H1 (cell line): Measurements from ENCODE around the gene DOCK6. TPM values are rescaled to one million over a fixed set of nuclear protein-coding genes. Genes with fewer than 3 reads are reported as not detected.

Experiments used
- BCL11A ChIP-seq, 2 experiments: IDR thresholded peaks; one replicate each; pipeline ENCODE4 v1.6.1; 2011; ENCODE audit warnings: low read depth in 2 of 2, low read length in 2 of 2, mild to moderate bottlenecking in 2 of 2
- EZH2 ChIP-seq: fragments of 200-600 bp; sonication (generic); IDR thresholded peaks from 2 replicates; pipeline ENCODE4 v1.7.1; 2012; ENCODE audit warnings: low read depth, mild to moderate bottlenecking, moderate library complexity, low read length, inconsistent platforms; ENCODE audit not compliant: severe bottlenecking
- GABPA ChIP-seq: IDR thresholded peaks from 2 replicates; pipeline ENCODE4 v1.6.1; 2011; ENCODE audit warnings: mild to moderate bottlenecking, low read length, moderate library complexity, borderline replicate concordance; ENCODE audit not compliant: insufficient read depth
- RBBP5 ChIP-seq: IDR thresholded peaks from 2 replicates; pipeline ENCODE4 v1.7.1; 2012; ENCODE audit warnings: low read depth, mild to moderate bottlenecking, inconsistent platforms, low read length, moderate library complexity, borderline replicate concordance
- YY1 ChIP-seq: IDR thresholded peaks from 2 replicates; pipeline ENCODE4 v1.6.1; 2011; ENCODE audit warnings: low read depth, mild to moderate bottlenecking, low read length
- polyA plus RNA-seq, 7 experiments: library from polyadenylated mRNA; depleted of rRNA in 3 of 7; stranded (reverse) in 5 of 7; unstranded in 2 of 7; fragments of >200 nt in 5 of 7; fragments of 200-250 nt in 2 of 7; gene quantifications; 1 replicate in 5 of 7; 2 replicates in 1 of 7; 4 replicates in 1 of 7; pipeline versions ENCODE4 v1.2.1 to v1.2.3, GENCODE V29; 2011 to 2013; ENCODE audit warnings: missing spikeins in 2 of 7, mixed read lengths in 2 of 7
- total RNA-seq: library from RNA; stranded (reverse); fragmentation: NEBNext Ultra II Directional; extraction: Animal tissue kit (Norgen Biotek cat#: 25700); gene quantifications from 2 replicates; pipeline ENCODE4 v1.2.1, GENCODE V29; 2021
- TF ChIP-seq, protein P1 (sequence below): fragments of 300-600 bp; sonication (generic); IDR thresholded peaks from 2 replicates; pipeline ENCODE4 v1.7.1; 2012; ENCODE audit warnings: low read length, moderate library complexity, mild to moderate bottlenecking, inconsistent platforms; ENCODE audit not compliant: insufficient replicate concordance

Gene DOCK6
- total and polyA plus RNA-seq, 2 of the 8 experiments (the other 6 are each of a cell fraction or from before 2014, with no cell fraction given) = 25.5 to 54.7 TPM

DNA sequence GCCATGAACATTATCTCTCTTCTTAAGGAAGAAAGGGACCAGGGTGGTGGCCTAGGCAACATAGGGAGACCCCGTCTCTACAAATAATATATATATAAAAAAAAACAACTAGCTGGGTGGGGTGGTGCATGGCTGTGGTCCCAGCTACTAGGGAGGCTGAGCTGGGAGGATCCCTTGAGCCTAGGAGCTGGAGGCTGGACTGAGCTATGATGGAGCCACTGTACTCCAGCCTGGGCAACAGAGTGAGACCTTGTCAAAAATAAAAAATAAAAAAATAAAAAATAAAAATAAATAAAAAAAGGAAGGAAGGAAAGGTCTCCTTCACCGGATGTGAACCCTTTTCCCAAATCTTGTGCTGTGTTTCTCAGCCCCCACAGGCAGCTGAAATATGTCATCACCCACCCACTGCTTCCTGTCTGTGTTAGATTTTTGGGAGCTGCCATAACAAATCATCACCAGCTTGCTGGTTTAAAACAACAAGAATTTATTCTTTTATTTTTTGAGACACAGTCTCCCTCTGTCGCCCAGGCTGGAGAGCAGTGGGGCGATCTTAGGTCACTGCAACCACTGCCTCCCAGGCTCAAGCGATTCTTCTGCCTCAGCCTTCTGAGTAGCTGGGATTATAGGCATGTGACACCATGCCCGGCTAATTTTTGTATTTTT lies 24.1 kb upstream of the DOCK6 start (continued):
- no peak for TF ChIP-seq GABPA
- TF ChIP-seq EZH2 = no peak
- TF ChIP-seq, protein P1, sequence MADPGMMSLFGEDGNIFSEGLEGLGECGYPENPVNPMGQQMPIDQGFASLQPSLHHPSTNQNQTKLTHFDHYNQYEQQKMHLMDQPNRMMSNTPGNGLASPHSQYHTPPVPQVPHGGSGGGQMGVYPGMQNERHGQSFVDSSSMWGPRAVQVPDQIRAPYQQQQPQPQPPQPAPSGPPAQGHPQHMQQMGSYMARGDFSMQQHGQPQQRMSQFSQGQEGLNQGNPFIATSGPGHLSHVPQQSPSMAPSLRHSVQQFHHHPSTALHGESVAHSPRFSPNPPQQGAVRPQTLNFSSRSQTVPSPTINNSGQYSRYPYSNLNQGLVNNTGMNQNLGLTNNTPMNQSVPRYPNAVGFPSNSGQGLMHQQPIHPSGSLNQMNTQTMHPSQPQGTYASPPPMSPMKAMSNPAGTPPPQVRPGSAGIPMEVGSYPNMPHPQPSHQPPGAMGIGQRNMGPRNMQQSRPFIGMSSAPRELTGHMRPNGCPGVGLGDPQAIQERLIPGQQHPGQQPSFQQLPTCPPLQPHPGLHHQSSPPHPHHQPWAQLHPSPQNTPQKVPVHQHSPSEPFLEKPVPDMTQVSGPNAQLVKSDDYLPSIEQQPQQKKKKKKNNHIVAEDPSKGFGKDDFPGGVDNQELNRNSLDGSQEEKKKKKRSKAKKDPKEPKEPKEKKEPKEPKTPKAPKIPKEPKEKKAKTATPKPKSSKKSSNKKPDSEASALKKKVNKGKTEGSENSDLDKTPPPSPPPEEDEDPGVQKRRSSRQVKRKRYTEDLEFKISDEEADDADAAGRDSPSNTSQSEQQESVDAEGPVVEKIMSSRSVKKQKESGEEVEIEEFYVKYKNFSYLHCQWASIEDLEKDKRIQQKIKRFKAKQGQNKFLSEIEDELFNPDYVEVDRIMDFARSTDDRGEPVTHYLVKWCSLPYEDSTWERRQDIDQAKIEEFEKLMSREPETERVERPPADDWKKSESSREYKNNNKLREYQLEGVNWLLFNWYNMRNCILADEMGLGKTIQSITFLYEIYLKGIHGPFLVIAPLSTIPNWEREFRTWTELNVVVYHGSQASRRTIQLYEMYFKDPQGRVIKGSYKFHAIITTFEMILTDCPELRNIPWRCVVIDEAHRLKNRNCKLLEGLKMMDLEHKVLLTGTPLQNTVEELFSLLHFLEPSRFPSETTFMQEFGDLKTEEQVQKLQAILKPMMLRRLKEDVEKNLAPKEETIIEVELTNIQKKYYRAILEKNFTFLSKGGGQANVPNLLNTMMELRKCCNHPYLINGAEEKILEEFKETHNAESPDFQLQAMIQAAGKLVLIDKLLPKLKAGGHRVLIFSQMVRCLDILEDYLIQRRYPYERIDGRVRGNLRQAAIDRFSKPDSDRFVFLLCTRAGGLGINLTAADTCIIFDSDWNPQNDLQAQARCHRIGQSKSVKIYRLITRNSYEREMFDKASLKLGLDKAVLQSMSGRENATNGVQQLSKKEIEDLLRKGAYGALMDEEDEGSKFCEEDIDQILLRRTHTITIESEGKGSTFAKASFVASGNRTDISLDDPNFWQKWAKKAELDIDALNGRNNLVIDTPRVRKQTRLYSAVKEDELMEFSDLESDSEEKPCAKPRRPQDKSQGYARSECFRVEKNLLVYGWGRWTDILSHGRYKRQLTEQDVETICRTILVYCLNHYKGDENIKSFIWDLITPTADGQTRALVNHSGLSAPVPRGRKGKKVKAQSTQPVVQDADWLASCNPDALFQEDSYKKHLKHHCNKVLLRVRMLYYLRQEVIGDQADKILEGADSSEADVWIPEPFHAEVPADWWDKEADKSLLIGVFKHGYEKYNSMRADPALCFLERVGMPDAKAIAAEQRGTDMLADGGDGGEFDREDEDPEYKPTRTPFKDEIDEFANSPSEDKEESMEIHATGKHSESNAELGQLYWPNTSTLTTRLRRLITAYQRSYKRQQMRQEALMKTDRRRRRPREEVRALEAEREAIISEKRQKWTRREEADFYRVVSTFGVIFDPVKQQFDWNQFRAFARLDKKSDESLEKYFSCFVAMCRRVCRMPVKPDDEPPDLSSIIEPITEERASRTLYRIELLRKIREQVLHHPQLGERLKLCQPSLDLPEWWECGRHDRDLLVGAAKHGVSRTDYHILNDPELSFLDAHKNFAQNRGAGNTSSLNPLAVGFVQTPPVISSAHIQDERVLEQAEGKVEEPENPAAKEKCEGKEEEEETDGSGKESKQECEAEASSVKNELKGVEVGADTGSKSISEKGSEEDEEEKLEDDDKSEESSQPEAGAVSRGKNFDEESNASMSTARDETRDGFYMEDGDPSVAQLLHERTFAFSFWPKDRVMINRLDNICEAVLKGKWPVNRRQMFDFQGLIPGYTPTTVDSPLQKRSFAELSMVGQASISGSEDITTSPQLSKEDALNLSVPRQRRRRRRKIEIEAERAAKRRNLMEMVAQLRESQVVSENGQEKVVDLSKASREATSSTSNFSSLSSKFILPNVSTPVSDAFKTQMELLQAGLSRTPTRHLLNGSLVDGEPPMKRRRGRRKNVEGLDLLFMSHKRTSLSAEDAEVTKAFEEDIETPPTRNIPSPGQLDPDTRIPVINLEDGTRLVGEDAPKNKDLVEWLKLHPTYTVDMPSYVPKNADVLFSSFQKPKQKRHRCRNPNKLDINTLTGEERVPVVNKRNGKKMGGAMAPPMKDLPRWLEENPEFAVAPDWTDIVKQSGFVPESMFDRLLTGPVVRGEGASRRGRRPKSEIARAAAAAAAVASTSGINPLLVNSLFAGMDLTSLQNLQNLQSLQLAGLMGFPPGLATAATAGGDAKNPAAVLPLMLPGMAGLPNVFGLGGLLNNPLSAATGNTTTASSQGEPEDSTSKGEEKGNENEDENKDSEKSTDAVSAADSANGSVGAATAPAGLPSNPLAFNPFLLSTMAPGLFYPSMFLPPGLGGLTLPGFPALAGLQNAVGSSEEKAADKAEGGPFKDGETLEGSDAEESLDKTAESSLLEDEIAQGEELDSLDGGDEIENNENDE = no peak
- no peak for TF ChIP-seq BCL11A (IDR thresholded peaks at IDR 0.05; ENCODE audit: low read depth in 2 of 2, low read length in 2 of 2)
- no peak for TF ChIP-seq YY1
- TF ChIP-seq RBBP5 = no peak
